Endothelial cell of umbilical vein (primary cell): Measurements from ENCODE around the gene GRIA3. TPM values are rescaled to one million over a fixed set of nuclear protein-coding genes. Genes with fewer than 3 reads are reported as not detected.

Experiments used
- BruUV-seq: library from RNA; stranded (reverse); fragments of 400-500 nt; replicated peaks from 2 replicates; lab custom pipeline; 2021; lab: Mats Ljungman, UMichigan
- CTCF ChIA-PET: fragments of 300-600, 350-600 bp; sonication (Branson Sonifier 250); formaldehyde crosslinking; loops from one replicate; lab custom pipeline; 2021; ENCODE audit warnings: antibody characterized with exemption, inconsistent platforms; lab: Charles Lee
- POLR2A ChIA-PET: fragments of 300-600, 350-600 bp; sonication (Branson Sonifier 250); formaldehyde crosslinking; loops from one replicate; lab custom pipeline; 2021; ENCODE audit warnings: antibody characterized with exemption, inconsistent platforms; lab: Charles Lee
- DNase-seq: peaks from one replicate; pipeline ENCODE4 v3.0.0-alpha.2; 2011; ENCODE audit warnings: low read depth, low spot score
- FAIRE-seq: peaks from 2 replicates; lab custom pipeline; 2011; peaks lifted over from hg19 to GRCh38; lab: Jason Lieb, UNC
- H2AFZ ChIP-seq: 2 replicates; pipeline ENCODE4 v1.6.0; 2012; ENCODE audit warnings: low read depth, low read length, control low read depth, inconsistent platforms
- H3K27ac ChIP-seq: 2 replicates; pipeline ENCODE4 v1.5.1; 2011; ENCODE audit warnings: low read depth, mild to moderate bottlenecking, control low read depth, low read length, moderate library complexity; ENCODE audit not compliant: insufficient read depth
- H3K27me3 ChIP-seq, 2 experiments: 2 replicates each; pipeline versions ENCODE4 v1.6.0 to v1.6.1; 2011; ENCODE audit warnings: low read length in 2 of 2, mixed read lengths in 1 of 2; ENCODE audit not compliant: control insufficient read depth in 2 of 2, insufficient read depth in 2 of 2
- H3K36me3 ChIP-seq, 2 experiments: 2 replicates in 1 of 2; 3 replicates in 1 of 2; pipeline ENCODE4 v1.5.1; 2011; ENCODE audit warnings: low read length in 2 of 2, mild to moderate bottlenecking in 1 of 2, moderate library complexity in 1 of 2; ENCODE audit not compliant: control insufficient read depth in 2 of 2, insufficient read depth in 2 of 2; ENCODE audit errors: extremely low read depth in 1 of 2
- H3K4me1 ChIP-seq: 3 replicates; pipeline ENCODE4 v1.5.1; 2011; ENCODE audit warnings: mild to moderate bottlenecking, low read length; ENCODE audit not compliant: control insufficient read depth, insufficient read depth; ENCODE audit errors: extremely low read depth
- H3K4me2 ChIP-seq: 2 replicates; pipeline ENCODE4 v1.6.1; 2011; ENCODE audit warnings: low read length, control low read depth, mixed read lengths; ENCODE audit not compliant: insufficient read depth
- H3K4me3 ChIP-seq, 3 experiments: fragments of 200-600 bp in 1 of 3; sonication (generic), shearing (Covaris generic) in 1 of 3; replicated peaks in 1 of 3; 2 replicates each; pipeline ENCODE4 v1.5.1; 2011 to 2016; ENCODE audit warnings: control low read depth in 3 of 3, low read length in 3 of 3, mild to moderate bottlenecking in 2 of 3, inconsistent platforms in 1 of 3, low read depth in 1 of 3, moderate library complexity in 1 of 3; ENCODE audit not compliant: insufficient read depth in 1 of 3
- H3K79me2 ChIP-seq: 2 replicates; pipeline ENCODE4 v1.6.0; 2012; ENCODE audit warnings: low read length, inconsistent platforms; ENCODE audit not compliant: control insufficient read depth, insufficient read depth
- H3K9ac ChIP-seq: replicated peaks from 2 replicates; pipeline ENCODE3; 2011; ENCODE audit warnings: low read length, control low read depth; ENCODE audit not compliant: insufficient read depth; ENCODE audit errors: extremely low read depth
- H3K9me1 ChIP-seq: replicated peaks from 3 replicates; pipeline ENCODE4 v1.6.0; 2011; ENCODE audit warnings: mild to moderate bottlenecking, low read length; ENCODE audit not compliant: control insufficient read depth, insufficient read depth; ENCODE audit errors: extremely low read depth
- H3K9me3 ChIP-seq: replicated peaks from 2 replicates; pipeline ENCODE4 v1.5.1; 2012; ENCODE audit warnings: low read length, inconsistent platforms; ENCODE audit not compliant: control insufficient read depth, insufficient read depth
- H4K20me1 ChIP-seq: replicated peaks from 2 replicates; pipeline ENCODE3; 2011; ENCODE audit warnings: mild to moderate bottlenecking, low read length; ENCODE audit not compliant: control insufficient read depth, insufficient read depth; ENCODE audit errors: extremely low read depth
- EZH2 ChIP-seq: IDR thresholded peaks from 2 replicates; pipeline ENCODE4 v1.6.1; 2012; ENCODE audit warnings: borderline replicate concordance, low read depth, mild to moderate bottlenecking, moderate library complexity, low read length, inconsistent platforms; ENCODE audit not compliant: severe bottlenecking
- FOS ChIP-seq: IDR thresholded peaks from 2 replicates; pipeline ENCODE4 v1.6.1; 2011; ENCODE audit warnings: mild to moderate bottlenecking, low read length, moderate library complexity, borderline replicate concordance; ENCODE audit not compliant: insufficient read depth
- GATA2 ChIP-seq: IDR thresholded peaks from 2 replicates; pipeline ENCODE4 v1.7.0; 2011; ENCODE audit warnings: low read depth, mild to moderate bottlenecking, moderate library complexity, mixed read lengths, low read length; ENCODE audit not compliant: insufficient read length, insufficient read depth
- JUN ChIP-seq: IDR thresholded peaks from 2 replicates; pipeline ENCODE4 v1.6.1; 2011; ENCODE audit warnings: borderline replicate concordance, low read depth; ENCODE audit not compliant: insufficient read length, insufficient read depth
- MAX ChIP-seq: IDR thresholded peaks from 2 replicates; pipeline ENCODE4 v1.6.1; 2011; ENCODE audit not compliant: insufficient read depth, insufficient read length
- MYC ChIP-seq: IDR thresholded peaks from one replicate; pipeline ENCODE4 v1.6.1; 2011; ENCODE audit warnings: mild to moderate bottlenecking, low read depth, low read length
- POLR2A ChIP-seq: IDR thresholded peaks from 2 replicates; pipeline ENCODE4 v1.6.1; 2012; ENCODE audit warnings: low read depth, mild to moderate bottlenecking, control low read depth, low read length
- POLR2AphosphoS5 ChIP-seq: IDR thresholded peaks from 2 replicates; pipeline ENCODE4 v1.6.1; 2012; ENCODE audit warnings: low read depth, mild to moderate bottlenecking, control low read depth, low read length, moderate library complexity; ENCODE audit not compliant: insufficient read depth
- dilution Hi-C: fragments of 300-500 bp; cut with MboI; formaldehyde crosslinking; loops from one replicate; pipeline ENCODE4 v1.15.0; 2019; ENCODE audit warnings: low sequenced_read_pairs; ENCODE audit not compliant: extremely low pct_ligation_motif_present
- intact Hi-C: fragments of 100-400 bp; cut with micrococcal nuclease; formaldehyde crosslinking; loops from one replicate; pipeline ENCODE4 v1.10.0; 2022
- polyA plus RNA-seq, 4 experiments: library from polyadenylated mRNA; depleted of rRNA in 3 of 4; stranded (reverse) in 3 of 4; unstranded in 1 of 4; fragments of >200 nt; gene quantifications; 2 replicates each; pipeline versions ENCODE4 v1.2.1 to v1.2.3, GENCODE V29; 2011 to 2012; ENCODE audit warnings: missing spikeins in 1 of 4
- total RNA-seq: library from RNA; stranded (reverse); gene quantifications from 2 replicates; pipeline ENCODE4 v1.2.3, GENCODE V29; 2021
- TF ChIP-seq, protein P1 (sequence below), 2 donors: IDR thresholded peaks; 1 replicate in 1 of 2; 2 replicates in 1 of 2; pipeline ENCODE4 v1.5.1; 2011; ENCODE audit warnings: low read length in 2 of 2, mild to moderate bottlenecking in 2 of 2, moderate library complexity in 2 of 2, control low read depth in 1 of 2, inconsistent platforms in 1 of 2, low read depth in 1 of 2; ENCODE audit not compliant: insufficient read depth in 1 of 2; ENCODE audit errors: extremely low read depth in 1 of 2

The GRIA3 gene
- total and polyA plus RNA-seq, 2 donors (not counting 3 experiments of a cell fraction or from before 2014, with no cell fraction given): not detected

DNA sequence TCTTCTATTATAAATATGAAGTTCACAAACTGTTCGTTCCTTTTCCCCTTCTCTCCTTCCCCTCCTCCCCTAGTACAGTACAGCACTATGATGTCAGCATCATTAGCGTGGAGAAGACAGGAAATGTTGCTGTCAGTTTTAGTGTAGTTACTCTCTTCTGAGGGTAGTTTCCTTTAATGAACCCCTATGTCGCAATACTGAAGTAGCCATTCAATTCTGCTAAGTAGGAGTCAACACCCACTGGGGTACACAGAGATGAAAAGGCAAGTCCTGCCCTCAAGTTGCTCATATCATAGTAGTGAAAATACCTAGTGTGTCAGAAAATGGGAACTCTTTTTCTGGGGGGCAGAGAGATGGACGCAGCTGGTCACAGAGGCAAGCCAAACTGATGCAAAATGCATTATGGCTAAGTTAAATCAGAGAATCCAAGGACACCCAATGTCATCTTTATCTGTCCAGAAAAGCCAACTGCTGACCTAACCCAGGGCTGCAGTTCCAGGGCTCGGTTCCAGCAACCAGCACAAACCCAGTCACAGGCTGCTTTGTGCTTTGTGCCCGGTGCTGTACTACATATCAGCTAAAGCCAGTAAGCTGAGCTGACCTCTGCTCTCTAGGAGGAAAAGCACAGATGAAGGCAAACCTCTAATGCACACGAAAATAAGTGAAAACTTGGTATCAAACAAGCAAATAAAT is 31.5 kb downstream of the GRIA3 start:
- Histone ChIP-seq H3K27ac (no peak overlapping the region), H3K4me3 (no peak overlapping the region), H3K9ac (no peak overlapping the region), H3K9me3 (no peaks in the 10 kb centered on the region), H2AFZ (no peak overlapping the region), H3K79me2 (no peaks in the 10 kb centered on the region), H4K20me1 (no peaks in the 10 kb centered on the region), H3K4me1 (no peaks in the 10 kb centered on the region), H3K27me3 (no peaks in the 10 kb centered on the region), H3K4me2 (no peak overlapping the region), H3K36me3 (no peaks in the 10 kb centered on the region), H3K9me1 (no peaks in the 10 kb centered on the region)
- no TSS peak for BruUV-seq
- no peak for FAIRE-seq
- ChIA-PET POLR2A (no interaction called here), CTCF (no interaction called here)
- no peak for DNase-seq
- intact Hi-C loops (no loop called here), dilution Hi-C loops (no loop called here)
- TF ChIP-seq GATA2 (no peak), POLR2A (no peak), JUN (no peak), POLR2AphosphoS5 (no peak), MYC (no peak), FOS (no peak), MAX (no peak), EZH2 (no peak)
- TF ChIP-seq, protein P1, sequence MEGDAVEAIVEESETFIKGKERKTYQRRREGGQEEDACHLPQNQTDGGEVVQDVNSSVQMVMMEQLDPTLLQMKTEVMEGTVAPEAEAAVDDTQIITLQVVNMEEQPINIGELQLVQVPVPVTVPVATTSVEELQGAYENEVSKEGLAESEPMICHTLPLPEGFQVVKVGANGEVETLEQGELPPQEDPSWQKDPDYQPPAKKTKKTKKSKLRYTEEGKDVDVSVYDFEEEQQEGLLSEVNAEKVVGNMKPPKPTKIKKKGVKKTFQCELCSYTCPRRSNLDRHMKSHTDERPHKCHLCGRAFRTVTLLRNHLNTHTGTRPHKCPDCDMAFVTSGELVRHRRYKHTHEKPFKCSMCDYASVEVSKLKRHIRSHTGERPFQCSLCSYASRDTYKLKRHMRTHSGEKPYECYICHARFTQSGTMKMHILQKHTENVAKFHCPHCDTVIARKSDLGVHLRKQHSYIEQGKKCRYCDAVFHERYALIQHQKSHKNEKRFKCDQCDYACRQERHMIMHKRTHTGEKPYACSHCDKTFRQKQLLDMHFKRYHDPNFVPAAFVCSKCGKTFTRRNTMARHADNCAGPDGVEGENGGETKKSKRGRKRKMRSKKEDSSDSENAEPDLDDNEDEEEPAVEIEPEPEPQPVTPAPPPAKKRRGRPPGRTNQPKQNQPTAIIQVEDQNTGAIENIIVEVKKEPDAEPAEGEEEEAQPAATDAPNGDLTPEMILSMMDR (IDR thresholded peaks at IDR 0.05; ENCODE audit: extremely low read depth in 1 of 2, insufficient read depth in 1 of 2, low read depth in 1 of 2, low read length in 2 of 2): no peak
